DMS153 treated with DMSO at 0.1 percent for 48 hours (cell line): ENCODE measurements around the gene VPS37B.
"Not testable (repeated sequence)": the region's sequence is repeated elsewhere in the genome, so short reads cannot be mapped to it uniquely, and the experiment has no call there.

Source experiments
- DNase-seq: peaks from one replicate; lab custom pipeline; 2025; ENCODE audit not compliant: unreplicated experiment; lab: John Stamatoyannopoulos, UW

Gene VPS37B

DNA sequence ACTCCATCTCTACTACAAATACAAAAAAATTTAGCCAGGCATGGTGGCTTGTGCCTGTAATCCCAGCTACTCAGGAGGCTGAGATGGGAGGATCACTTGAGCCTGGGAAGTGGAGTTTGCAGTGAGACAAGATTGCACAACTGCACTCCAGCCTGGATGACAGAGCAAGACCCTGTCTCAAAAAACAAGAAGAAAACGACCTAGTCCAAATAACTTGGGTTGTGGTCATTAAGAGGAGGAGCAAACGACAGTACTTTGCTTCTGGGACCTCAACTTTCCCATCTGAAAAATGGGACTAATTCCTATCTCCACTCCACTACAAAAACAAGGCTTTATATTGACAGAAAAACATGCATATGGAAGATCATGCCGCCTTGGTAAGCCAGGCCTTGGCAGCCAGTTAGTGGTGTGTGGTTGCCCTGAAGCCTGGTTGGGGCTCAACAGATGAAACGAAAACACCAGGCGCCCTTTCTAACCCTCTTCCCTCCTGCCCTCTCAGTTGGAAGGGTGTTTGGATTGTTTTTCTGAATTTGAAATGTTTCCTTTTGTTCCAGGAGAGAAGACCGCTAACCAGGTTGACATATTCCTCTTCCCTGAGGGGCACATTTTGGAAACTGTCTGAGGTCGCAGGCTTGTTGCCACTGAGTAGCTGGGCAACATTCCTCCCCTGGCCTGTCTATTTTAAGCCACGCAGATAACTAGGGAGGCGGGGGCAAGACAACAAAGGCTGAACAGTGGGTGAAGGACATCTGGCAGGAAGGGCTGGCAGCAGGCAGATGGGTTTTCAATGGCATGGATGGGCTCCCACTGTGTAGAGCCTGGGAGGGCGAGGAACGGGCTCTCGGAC lies 13.7 kb upstream of the VPS37B start:
- peak; percentile 47 for DNase-seq

DNA sequence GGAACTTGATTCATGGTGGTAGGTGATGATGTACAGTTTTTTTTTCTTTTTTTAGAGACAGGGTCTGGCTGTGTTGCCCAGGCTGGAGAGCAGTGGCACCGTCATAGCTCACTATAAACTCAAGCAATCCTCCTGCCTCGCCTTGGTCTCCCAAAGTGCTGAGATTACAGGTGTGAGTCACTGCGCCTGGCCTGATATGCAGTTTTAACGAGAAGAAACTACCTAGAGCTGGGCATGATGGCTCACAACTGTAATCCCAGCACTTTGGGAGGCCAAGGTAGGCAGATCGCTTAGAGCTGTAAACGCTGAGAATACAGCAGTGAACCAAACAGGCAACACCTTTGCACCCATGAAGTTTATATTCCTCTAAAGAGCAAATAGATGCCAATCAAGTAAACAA lies 13.0 kb upstream of the VPS37B start:
- DNase-seq, result no peak

DNA sequence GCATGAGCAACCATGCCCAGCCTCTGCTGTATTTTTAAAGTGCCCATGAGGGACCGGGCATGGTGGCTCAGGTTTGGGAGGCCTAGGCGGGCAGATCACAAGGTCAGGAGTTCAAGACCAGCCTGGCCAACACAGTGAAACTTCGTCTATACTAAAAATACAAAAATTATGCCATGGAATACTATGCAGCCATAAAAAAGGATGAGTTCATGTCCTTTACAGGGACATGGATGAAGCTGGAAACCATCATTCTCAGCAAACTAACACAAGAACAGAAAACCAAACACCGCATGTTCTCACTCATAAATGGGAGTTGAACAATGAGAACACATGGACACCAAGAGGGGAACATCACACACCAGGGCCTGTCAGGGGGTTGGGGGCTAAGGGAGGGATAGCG lies 9.3 kb upstream of the VPS37B start:
- DNase-seq, result not testable (repeated sequence)

DNA sequence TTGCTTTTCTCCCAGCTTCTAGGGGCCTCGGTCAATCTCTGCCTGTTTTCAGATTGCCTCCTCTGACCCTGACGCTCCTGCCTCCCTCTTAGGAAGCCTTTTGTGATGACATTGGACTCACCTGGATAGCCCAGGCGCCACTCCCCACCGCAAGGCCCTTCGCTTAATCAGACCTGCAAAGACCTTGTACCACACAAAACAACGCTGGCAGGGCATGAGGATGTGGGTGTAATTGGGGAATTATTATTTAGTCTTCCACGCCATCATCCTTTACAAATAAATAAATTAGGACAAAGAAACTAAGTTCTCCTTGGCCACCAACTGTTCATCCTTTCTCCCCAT lies 7.7 kb upstream of the VPS37B start:
- no peak for DNase-seq

DNA sequence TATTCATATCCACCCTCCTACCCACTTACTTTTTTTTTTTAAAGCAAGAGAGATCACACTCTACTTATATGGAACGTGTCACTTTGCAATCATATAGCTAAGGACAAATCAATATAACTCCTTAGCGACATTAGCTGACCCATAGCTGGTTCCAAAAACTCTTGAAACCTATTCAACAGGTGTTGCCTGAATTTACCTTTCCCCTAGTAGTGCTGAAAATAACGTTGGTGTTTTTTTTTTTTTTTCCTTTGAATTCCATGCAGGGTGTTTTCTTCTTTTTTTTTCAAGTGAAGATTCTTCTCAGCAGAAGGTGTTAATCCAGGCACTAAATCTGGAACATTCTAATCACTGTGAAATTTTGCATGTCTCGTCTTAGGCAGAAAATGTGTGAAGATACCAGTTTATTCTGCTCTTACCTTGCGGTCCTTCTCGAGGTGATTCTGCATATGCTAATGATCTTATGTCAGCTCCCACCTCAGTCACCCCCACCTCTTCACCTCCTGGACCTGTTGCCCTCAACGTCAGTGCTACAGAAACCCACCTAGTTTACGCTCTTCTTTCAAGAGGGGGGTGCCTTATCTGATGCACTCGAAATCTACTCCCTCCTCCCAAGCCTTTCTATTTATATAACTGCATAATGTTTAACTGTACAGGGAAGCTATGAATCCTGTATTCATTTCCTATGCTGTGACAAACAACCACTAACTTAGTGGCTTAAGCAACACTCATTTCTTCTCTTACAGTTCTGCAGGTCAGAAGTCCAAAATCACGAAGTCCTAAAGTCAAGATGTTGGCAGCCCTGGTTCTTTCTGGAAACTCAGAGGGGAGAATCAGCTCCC lies 7.1 kb upstream of the VPS37B start:
- no peak for DNase-seq

DNA sequence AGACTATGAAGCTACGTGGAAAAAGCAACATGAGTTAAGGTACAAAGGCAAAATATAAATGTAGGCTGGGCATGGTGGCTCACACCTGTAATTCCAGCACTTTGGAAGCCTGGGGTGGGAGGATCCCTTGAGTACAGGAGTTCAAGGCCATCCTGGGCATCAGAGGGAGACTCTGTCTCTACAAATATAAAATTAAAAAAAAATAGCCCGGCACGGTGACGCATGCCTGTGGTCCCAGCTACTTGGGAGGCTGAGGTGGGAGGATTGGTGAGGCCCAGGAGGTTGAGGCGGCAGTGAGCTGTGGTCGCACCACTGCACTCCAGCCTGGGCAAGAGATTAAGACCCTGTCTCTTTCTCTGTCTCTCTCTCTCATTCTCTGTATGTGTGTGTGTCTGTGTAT lies 4.0 kb upstream of the VPS37B start:
- DNase-seq, result no peak

DNA sequence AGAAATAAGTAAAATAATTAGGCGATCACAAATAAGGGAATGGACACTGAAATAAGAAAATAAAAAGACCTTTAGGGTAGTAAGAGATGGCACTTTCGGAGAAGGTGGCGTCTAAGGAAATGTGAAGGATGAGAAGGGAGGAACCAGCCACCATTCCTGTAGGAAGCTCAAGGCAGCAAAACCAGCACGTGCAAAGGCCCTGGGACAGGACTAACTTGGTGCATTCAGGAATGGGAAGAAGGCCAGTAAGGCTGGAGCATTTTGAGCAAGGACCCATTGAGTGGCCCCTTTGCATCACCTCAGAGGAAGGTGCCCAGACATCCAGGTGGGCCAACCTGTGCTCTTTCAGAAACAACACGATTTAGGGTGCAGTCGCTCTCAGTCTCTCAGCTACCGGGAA lies 738 bp upstream of the VPS37B start:
- no peak for DNase-seq

DNA sequence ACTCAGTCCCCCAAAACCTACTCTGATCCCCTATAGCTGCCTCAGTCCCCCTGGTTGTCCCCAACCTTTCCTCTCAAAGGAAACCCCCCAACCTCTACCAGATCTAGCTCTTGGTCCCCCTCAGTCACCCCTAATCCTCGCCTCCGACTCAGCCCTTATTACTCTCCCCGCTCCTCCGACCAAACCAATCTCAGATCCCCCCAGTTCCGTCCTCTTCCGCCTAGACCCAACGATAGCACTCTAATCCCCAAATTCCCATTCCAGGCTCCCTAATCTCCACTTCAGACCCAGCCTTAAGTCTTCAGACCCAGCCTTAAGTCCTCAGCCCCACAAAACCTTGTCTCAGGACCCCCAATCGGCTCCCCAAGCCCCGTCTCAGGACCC lies 612 bp downstream of the VPS37B start:
- DNase-seq, result no peak

DNA sequence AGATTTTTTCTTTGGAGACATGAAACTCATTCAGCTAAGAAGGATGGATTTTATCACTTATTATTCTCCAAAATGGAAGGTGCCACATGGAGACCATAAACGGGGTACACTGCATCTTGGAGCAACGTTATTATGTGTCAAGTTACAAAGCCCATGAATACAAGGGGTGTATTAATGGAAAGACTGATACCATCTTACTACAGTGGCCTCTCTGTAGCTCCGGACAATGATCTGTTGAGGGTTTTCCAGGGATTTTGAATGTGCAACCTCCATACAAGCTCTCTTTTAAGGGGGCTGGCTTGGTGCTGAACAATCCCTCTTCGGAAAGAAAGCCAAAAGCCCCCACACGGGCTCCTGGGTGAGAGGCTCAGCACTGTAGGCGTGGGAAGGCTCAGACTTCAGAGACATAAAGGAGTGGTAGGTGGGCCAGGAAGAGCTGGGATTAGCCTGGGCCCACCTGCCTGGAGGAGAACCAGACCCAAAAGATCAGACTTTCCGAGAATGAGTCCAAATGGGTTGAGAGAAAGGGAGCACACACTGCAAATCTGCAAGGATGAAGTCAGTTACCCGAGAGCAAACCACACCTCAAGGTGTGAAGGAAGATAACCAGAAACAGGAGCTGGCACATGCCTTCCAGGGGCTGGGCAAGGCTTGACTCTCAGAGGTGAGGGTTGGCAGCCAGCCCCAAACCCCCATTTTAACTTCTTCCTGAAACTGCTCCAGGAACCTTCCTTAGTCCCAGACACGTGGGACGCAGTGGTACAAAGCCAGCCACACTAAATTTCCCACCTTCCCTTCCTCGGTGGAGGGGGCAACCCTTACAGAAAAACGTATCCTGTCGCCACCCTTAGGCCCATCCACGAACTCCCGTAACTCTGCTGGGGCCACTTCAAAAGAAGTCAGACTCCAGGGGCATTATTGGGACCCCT lies 1.5 kb downstream of the VPS37B start:
- DNase-seq, result no peak

DNA sequence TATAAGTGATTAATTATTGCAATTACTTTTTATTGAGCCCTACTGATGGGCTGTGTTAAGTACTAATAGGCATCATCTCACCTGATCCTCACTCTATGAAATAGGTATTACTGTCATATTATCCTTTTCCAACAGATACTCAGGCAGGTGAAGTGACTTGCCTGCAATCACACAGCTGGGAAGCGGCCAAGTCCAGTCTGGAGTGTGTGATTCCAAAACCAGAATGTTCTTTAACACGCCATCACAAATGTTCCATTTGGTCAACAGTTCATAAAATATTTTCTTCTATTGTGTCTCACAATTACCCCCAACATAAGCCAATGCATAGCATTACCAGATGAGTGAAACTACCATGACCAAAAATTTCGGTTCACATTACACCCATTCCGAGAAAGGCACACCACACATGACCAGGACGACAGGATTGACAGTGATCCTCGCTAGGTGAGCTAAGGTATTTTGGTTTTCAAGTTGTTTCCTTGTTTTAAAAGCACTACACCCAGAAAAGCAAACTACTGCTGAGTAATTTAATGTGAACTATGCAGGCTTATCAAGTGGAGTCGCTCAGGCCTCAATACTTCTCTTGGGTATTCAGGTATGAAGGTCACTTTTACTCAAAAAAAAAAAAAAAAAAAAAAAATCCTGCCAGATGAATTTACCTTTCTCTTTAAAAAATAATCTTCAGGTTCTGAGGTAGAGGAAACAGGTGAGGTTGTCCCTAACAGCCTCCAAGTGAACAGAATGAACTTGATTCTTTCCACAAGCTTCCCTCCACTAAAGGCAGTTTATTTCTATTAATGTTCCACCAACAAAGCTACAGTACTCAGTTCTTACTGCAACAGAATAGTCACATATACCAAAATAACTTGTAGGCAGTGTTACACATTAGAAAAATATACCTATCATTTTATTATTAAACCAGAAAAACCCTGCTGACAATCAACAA lies 2.4 kb downstream of the VPS37B start:
- DNase-seq, result no peak

DNA sequence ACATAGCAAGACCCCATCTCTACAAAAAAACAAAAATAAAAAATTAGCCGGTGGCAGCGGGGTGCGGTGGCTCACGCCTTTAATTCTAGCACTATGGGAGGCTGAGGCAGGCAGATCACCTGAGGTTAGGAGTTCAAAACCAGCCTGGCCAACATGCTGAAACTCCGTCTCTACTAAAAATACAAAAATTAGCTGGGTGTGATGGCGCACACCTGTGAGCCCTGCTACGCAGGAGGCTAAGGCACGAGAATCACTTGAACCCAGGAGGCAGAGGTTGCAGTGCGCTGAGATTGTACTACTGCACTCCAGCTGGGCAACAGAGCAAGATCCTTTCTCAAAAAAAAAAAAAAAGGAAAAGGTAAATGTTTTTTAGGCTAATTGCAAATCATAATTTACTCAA lies 3.2 kb downstream of the VPS37B start:
- DNase-seq, result not testable (repeated sequence)

DNA sequence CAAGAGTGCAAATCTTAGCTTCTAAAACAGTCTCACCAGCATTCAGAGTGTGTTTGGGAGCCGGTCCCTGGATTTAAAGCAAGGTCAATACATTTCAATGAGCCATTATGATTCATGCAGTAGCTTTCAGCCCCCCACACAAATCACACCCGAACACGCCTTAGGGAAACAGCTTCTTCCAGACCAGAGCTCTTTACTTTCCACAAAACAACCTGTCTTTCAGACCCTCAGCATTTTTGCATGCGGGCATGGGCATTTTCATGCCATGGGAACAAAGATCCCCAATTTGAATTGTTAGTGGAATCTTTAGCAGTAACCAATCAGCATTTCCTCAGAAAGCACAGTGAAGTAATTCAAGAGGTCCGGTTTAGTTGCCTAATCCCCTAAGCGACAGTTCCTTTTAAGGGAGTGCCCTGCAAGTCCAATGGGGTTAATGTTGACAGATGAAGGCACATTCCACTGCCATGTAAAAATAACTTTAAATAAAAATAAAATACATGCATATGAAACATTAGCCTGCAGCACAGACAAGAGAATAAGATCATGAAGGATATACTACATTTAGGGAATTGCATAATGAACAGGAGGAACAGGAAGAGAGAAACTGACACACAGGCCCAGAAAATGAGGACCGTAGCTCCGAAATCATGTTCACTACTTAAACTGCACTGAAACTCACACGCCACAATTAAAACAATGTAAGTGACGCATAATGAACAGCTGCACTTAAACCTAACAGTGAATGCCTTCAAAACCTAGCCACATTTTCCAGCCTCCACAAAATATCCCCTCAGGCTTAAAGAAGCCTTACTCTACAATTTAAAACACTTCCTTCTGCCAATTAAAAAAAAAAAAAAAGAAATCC lies 4.0 kb downstream of the VPS37B start:
- DNase-seq, result no peak

DNA sequence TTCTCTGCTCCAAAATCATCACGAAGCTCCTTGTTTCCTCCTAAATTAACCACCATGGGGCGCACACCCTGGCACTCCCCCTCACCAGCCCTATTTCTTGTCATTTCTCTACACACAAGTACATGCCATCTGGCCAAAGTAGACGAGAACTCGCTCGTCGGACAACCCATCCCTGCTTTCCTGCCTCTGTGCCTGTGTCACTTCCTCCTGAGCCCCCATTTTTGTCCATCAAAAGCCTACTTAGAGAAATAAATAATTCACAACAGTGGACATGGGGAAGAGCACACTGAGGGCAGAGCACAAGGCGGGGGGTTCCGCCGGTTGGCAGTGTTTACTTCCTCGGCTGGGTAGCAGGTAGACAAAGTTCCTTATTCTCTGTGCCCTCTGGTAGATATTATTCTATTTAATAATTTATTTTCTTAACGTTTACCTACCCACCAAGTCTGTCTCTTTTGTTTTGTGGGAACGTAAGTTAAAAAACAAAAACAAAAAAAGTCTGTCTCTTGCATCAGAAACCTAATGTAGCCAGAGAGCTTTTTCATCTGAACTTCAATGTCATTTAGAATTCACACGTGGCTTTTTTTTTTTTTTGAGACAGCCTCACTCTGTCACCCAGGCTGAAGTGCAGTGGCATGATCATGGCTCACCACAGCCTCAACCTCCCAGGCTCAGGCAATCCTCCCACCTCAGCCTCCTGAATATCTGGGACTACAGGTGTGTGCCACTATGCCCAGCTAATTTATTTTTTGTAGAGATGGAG lies 6.0 kb downstream of the VPS37B start:
- no peak for DNase-seq

DNA sequence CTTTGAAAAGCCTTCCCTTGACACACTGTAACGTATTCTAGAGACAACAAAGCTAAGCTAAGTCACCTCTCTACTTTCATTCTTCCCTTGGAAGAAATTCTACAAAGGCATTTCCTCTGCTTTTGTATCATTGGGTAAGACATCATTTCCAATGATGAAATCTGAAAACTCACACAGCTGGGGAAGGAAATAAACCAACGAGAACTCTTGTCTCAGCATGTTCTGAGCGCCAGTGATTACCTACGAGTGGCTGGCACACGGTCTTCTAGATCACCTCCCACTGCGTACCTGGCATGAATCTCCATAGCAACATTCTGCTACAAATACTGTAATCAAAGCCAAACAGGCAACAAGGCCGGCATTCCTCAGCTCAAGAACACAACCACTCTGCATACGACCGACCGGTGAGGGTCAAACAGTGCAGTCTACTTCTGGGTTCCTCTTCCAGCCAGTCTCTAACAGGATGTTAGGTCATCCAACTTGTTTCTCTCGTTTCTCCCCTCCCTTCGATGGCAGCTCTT lies 7.6 kb downstream of the VPS37B start:
- peak; percentile 83 for DNase-seq

DNA sequence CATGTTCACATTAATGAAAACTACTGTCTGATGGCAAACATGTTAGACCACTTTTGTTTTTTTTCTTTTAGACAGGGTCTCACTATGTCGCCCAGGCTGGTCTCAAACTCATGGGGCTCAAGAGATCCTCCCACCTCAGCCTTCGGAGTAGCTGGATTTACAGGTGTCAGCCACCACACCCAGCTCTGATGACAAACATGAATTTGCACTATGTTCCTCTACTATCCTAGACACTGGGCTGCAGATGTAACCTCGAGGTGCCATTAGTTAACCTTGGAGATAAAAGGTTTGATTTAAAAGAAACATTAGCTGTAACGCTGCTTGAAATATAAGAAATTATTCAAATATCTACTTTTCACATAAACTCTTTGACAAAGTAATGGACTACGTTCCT lies 8.1 kb downstream of the VPS37B start:
- no peak for DNase-seq

DNA sequence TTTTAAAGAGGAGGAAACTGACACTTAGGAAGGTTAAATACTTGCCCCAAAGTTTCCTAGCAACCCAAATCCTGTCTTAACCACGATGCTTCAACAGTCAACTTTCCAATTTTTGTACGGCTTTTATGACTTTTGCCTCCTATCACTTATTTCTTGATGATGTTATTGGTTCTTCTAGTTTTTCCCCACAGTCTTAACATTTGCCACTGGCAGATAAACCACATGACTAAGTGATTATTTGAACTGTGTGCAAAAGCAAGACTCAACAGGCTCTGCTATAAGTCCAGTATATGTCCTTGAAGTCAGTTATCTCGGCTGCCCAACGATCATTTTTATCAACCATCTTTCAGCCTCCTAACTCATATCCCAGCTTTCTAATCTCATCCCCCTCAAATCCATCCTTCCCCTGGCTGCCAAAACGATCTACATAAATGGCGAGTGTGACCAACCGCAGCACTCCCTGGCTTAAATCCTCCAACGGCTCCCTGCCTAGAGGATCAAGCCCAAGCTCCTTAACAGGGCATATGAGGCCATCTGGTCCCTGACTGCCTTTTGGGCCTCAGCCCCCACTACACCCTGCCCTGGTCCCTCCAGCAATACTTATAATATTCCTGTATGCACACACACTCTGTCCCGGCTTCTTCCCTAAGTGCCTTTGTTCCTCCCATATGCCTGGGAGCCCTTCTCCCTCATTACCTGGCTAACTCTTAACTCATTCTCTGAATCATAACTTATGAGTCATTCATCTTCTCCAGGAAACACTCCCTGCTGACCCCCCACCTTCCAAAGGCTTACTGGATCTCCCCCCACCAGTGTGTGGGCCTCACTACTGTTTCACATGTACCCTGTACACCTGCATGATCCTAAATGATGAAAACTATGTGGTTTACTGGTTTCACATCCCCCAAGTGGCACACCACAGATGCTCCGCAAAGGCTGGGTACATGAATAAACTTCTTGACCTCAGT lies 8.8 kb downstream of the VPS37B start:
- DNase-seq, result no peak

DNA sequence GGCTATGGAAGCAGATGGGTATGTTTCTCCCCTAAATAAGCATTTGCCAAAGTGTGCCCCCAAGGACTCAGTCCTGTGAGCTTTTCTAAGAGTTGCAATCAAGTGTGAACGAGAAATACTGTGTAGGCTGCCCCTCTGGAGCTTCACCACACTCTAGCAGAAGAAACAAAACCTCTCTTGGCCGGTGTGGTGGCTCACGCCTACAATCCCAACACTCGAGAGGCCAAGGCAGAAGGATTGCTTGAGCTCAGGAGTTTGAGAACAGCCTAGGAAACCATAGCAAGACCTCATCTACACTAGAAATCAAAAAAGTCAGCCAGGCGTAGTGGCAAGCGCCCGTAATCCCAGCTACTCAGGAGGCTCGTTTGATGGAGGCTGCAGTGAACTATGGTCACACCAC lies 9.8 kb downstream of the VPS37B start:
- no peak for DNase-seq
